Activated CD4-positive, alpha-beta T cell treated with anti-CD3 and anti-CD28 coated beads, Interleukin-2, amount 10 ng/mL, durations not matched to agents 24 days and 14 days (primary cell): Measurements from ENCODE around the gene MBD2. TPM values are rescaled to one million over a fixed set of nuclear protein-coding genes. Genes with fewer than 3 reads are reported as not detected.

Experiments used
- DNase-seq: peaks from one replicate; pipeline ENCODE4 v3.0.0; 2022
- H3K27ac Mint-ChIP-seq: one replicate; pipeline ENCODE4 v1.8.0; 2022; ENCODE audit warnings: mild to moderate bottlenecking, mixed read lengths
- H3K27me3 Mint-ChIP-seq: one replicate; pipeline ENCODE4 v1.8.0; 2022; ENCODE audit warnings: mixed read lengths
- H3K36me3 Mint-ChIP-seq: one replicate; pipeline ENCODE4 v1.8.0; 2022; ENCODE audit warnings: low read depth, mild to moderate bottlenecking, mixed read lengths
- H3K4me1 Mint-ChIP-seq: one replicate; pipeline ENCODE4 v1.8.0; 2021; ENCODE audit warnings: mixed read lengths
- H3K4me3 Mint-ChIP-seq: one replicate; pipeline ENCODE4 v1.8.0; 2022; ENCODE audit warnings: mild to moderate bottlenecking, moderate library complexity, mixed read lengths
- H3K9me3 Mint-ChIP-seq: one replicate; pipeline ENCODE4 v1.8.0; 2021; ENCODE audit warnings: mixed read lengths
- intact Hi-C: fragments of 100-400 bp; cut with micrococcal nuclease; formaldehyde crosslinking; loops from one replicate; pipeline ENCODE4 v1.15.1; 2023
- total RNA-seq: library from RNA; stranded (reverse); gene quantifications from 2 replicates; pipeline ENCODE4 v1.2.3, GENCODE V29; 2022

The MBD2 gene
- total RNA-seq, 1 donor from 2014 or later = 200 TPM

- H3K27me3 Mint-ChIP-seq = no peaks in the 10 kb centered on the region
Observed at GRCh38 chr18:54204883-54205282, 19.6 kb downstream of the MBD2 start.

GRCh38 chr18:54203914-54204313, 20.6 kb downstream of the MBD2 start:
- H3K9me3 Mint-ChIP-seq = peaks cover 4% of the 10 kb centered on the region
- no peak overlapping the region for H3K27ac Mint-ChIP-seq
- peaks cover 32% of the 10 kb centered on the region for H3K4me1 Mint-ChIP-seq
- intact Hi-C loops = no loop called here
- peaks cover 48% of the 10 kb centered on the region for H3K36me3 Mint-ChIP-seq
- DNase-seq = no peak
- H3K27me3 Mint-ChIP-seq = no peaks in the 10 kb centered on the region
- H3K4me3 Mint-ChIP-seq = no peak overlapping the region

More at GRCh38 chr18:54204883-54205282, 19.6 kb downstream of the MBD2 start:
- DNase-seq = no peak
- intact Hi-C loops = no loop called here
- Mint-ChIP-seq H3K4me3 (no peak overlapping the region), H3K4me1 (peaks cover 35% of the 10 kb centered on the region), H3K27ac (no peak overlapping the region), H3K9me3 (no peaks in the 10 kb centered on the region), H3K36me3 (peaks cover 39% of the 10 kb centered on the region)

GRCh38 chr18:54202851-54203250, 21.6 kb downstream of the MBD2 start:
- Mint-ChIP-seq H3K9me3 (peaks cover 7% of the 10 kb centered on the region), H3K27ac (no peak overlapping the region), H3K4me1 (peaks cover 31% of the 10 kb centered on the region), H3K36me3 (peaks cover 52% of the 10 kb centered on the region), H3K27me3 (no peaks in the 10 kb centered on the region), H3K4me3 (no peak overlapping the region)
- DNase-seq = no peak
- intact Hi-C loops = no loop called here

GRCh38 chr18:54197747-54198411, 26.6 kb downstream of the MBD2 start:
- Mint-ChIP-seq H3K9me3 (peaks cover 7% of the 10 kb centered on the region), H3K27me3 (no peaks in the 10 kb centered on the region), H3K27ac (peak overlapping the region; percentile 4), H3K4me1 (peaks cover 17% of the 10 kb centered on the region), H3K36me3 (peaks cover 43% of the 10 kb centered on the region), H3K4me3 (no peak overlapping the region)
- intact Hi-C loops = no loop called here
- no peak for DNase-seq

GRCh38 chr18:54193786-54194185, 30.7 kb downstream of the MBD2 start:
- no peaks in the 10 kb centered on the region for H3K27me3 Mint-ChIP-seq
- H3K9me3 Mint-ChIP-seq = peaks cover 2% of the 10 kb centered on the region
- H3K4me1 Mint-ChIP-seq = peaks cover 14% of the 10 kb centered on the region
- H3K36me3 Mint-ChIP-seq = peaks cover 39% of the 10 kb centered on the region
- no peak for DNase-seq
- H3K4me3 Mint-ChIP-seq = no peak overlapping the region
- no peak overlapping the region for H3K27ac Mint-ChIP-seq
- intact Hi-C loops = no loop called here

- no peaks in the 10 kb centered on the region for H3K9me3 Mint-ChIP-seq
- H3K4me3 Mint-ChIP-seq = no peak overlapping the region
- no peaks in the 10 kb centered on the region for H3K27me3 Mint-ChIP-seq
- H3K4me1 Mint-ChIP-seq = peaks cover 14% of the 10 kb centered on the region
- intact Hi-C loops = no loop called here
- H3K27ac Mint-ChIP-seq = no peak overlapping the region
- peaks cover 39% of the 10 kb centered on the region for H3K36me3 Mint-ChIP-seq
- DNase-seq = no peak
Observed at GRCh38 chr18:54192900-54193299, 31.6 kb downstream of the MBD2 start.

GRCh38 chr18:54192415-54192814, 32.1 kb downstream of the MBD2 start:
- H3K4me1 Mint-ChIP-seq = peaks cover 11% of the 10 kb centered on the region
- no peak for DNase-seq
- peaks cover 40% of the 10 kb centered on the region for H3K36me3 Mint-ChIP-seq
- intact Hi-C loops = no loop called here
- no peak overlapping the region for H3K4me3 Mint-ChIP-seq
- H3K27ac Mint-ChIP-seq = no peak overlapping the region
- no peaks in the 10 kb centered on the region for H3K27me3 Mint-ChIP-seq
- H3K9me3 Mint-ChIP-seq = no peaks in the 10 kb centered on the region

GRCh38 chr18:54191352-54191751, 33.1 kb downstream of the MBD2 start:
- Mint-ChIP-seq H3K36me3 (peaks cover 46% of the 10 kb centered on the region), H3K4me3 (no peak overlapping the region), H3K27ac (no peak overlapping the region), H3K27me3 (no peaks in the 10 kb centered on the region), H3K4me1 (peaks cover 10% of the 10 kb centered on the region), H3K9me3 (no peaks in the 10 kb centered on the region)
- DNase-seq = no peak
- intact Hi-C loops = no loop called here

- Mint-ChIP-seq H3K36me3 (peaks cover 47% of the 10 kb centered on the region), H3K4me1 (peaks cover 14% of the 10 kb centered on the region), H3K4me3 (no peak overlapping the region), H3K27me3 (no peaks in the 10 kb centered on the region), H3K27ac (no peak overlapping the region), H3K9me3 (no peaks in the 10 kb centered on the region)
- DNase-seq = no peak
- intact Hi-C loops = no loop called here
Observed at GRCh38 chr18:54187372-54187771, 37.1 kb downstream of the MBD2 start.

- Mint-ChIP-seq H3K9me3 (no peaks in the 10 kb centered on the region), H3K27ac (peak overlapping the region; percentile 45), H3K27me3 (no peaks in the 10 kb centered on the region), H3K4me3 (no peak overlapping the region), H3K4me1 (peaks cover 11% of the 10 kb centered on the region), H3K36me3 (peaks cover 37% of the 10 kb centered on the region)
- intact Hi-C loops = no loop called here
- no peak for DNase-seq
Observed at GRCh38 chr18:54184836-54185235, 39.6 kb downstream of the MBD2 start.

GRCh38 chr18:54183390-54183789, 41.1 kb downstream of the MBD2 start:
- no peak overlapping the region for H3K27ac Mint-ChIP-seq
- no peak for DNase-seq
- no peaks in the 10 kb centered on the region for H3K27me3 Mint-ChIP-seq
- H3K4me3 Mint-ChIP-seq = no peak overlapping the region
- H3K4me1 Mint-ChIP-seq = peaks cover 11% of the 10 kb centered on the region
- no peaks in the 10 kb centered on the region for H3K9me3 Mint-ChIP-seq
- intact Hi-C loops = no loop called here
- H3K36me3 Mint-ChIP-seq = peaks cover 34% of the 10 kb centered on the region

GRCh38 chr18:54181856-54182602, 42.4 kb downstream of the MBD2 start:
- Mint-ChIP-seq H3K36me3 (peaks cover 31% of the 10 kb centered on the region), H3K27me3 (no peaks in the 10 kb centered on the region)

GRCh38 chr18:54173980-54174630, 50.4 kb downstream of the MBD2 start:
- Mint-ChIP-seq H3K4me3 (peak overlapping the region; percentile 39), H3K27ac (peak overlapping the region; percentile 90), H3K36me3 (peaks cover 40% of the 10 kb centered on the region), H3K4me1 (peaks cover 61% of the 10 kb centered on the region), H3K27me3 (no peaks in the 10 kb centered on the region), H3K9me3 (no peaks in the 10 kb centered on the region)
- intact Hi-C loops = loop anchor here (1.0 to 2.0 kb wide), 7 partner anchors 8 to 111 kb away; partner anchors contain the start of gene POLI
- DNase-seq = peak; percentile 63

More at GRCh38 chr18:54181856-54182602, 42.4 kb downstream of the MBD2 start:
- DNase-seq = no peak
- intact Hi-C loops = loop anchor here (1.0 kb wide), 7 partner anchors 8 to 103 kb away; partner anchors contain the start of gene POLI
- Mint-ChIP-seq H3K4me1 (peaks cover 10% of the 10 kb centered on the region), H3K4me3 (no peak overlapping the region), H3K9me3 (no peaks in the 10 kb centered on the region), H3K27ac (no peak overlapping the region)

- DNase-seq = no peak
- Mint-ChIP-seq H3K4me3 (peak overlapping the region; percentile 39), H3K9me3 (no peaks in the 10 kb centered on the region), H3K27ac (peak overlapping the region; percentile 90), H3K27me3 (no peaks in the 10 kb centered on the region), H3K4me1 (peaks cover 65% of the 10 kb centered on the region), H3K36me3 (peaks cover 43% of the 10 kb centered on the region)
- intact Hi-C loops = no loop called here
Observed at GRCh38 chr18:54173250-54173649, 51.2 kb downstream of the MBD2 start.
